GM12878 (cell line): ENCODE results near the gene CISTR. TPM values are rescaled to one million over a fixed set of nuclear protein-coding genes. Genes with fewer than 3 reads are reported as not detected.
"Not testable (repeated sequence)": the region's sequence is repeated elsewhere in the genome, so short reads cannot be mapped to it uniquely, and the experiment has no call there.

Experiments used
- ATAC-seq: fragments of 200-7000 bp; cut with Tn5 transposase; 3 replicates; pipeline ENCODE4 v1.9.1; 2020; ENCODE audit warnings: mild to moderate bottlenecking, moderate library complexity
- BruUV-seq: library from RNA; stranded (reverse); fragments of 400-500 nt; replicated peaks from 2 replicates; lab custom pipeline; 2021; lab: Mats Ljungman, UMichigan
- CTCF ChIA-PET: fragments of 300-600 bp; sonication (Branson Sonifier 250); formaldehyde crosslinking; extraction: SDS; loops from one replicate; lab custom pipeline; 2021; ENCODE audit warnings: inconsistent platforms; lab: Yijun Ruan, JAX
- POLR2A ChIA-PET: fragments of 350-600 bp; formaldehyde crosslinking; extraction: SDS; loops from one replicate; lab custom pipeline; 2021; ENCODE audit warnings: inconsistent platforms; lab: Charles Lee
- RAD21 ChIA-PET: fragments of 300-600 bp; sonication (Branson Sonifier 250); formaldehyde crosslinking; loops from one replicate; lab custom pipeline; 2023; ENCODE audit warnings: antibody characterized with exemption; ENCODE audit not compliant: unreplicated experiment; lab: Charles Lee
- SMC1A ChIA-PET: fragments of 300-600 bp; sonication (Branson Sonifier 250); formaldehyde crosslinking; loops from one replicate; lab custom pipeline; 2023; ENCODE audit not compliant: unreplicated experiment, uncharacterized antibody; lab: Charles Lee
- DNase-seq: peaks from one replicate; pipeline ENCODE4 v3.0.0-alpha.2; 2011; ENCODE audit warnings: low read depth, low spot score
- FAIRE-seq: peaks from 3 replicates; lab custom pipeline; 2011; peaks lifted over from hg19 to GRCh38; lab: Jason Lieb, UNC
- H2AFZ ChIP-seq: 2 replicates; pipeline ENCODE4 v1.6.0; 2011; ENCODE audit warnings: low read depth, low read length, control low read depth; ENCODE audit not compliant: control insufficient read depth
- H3K27ac ChIP-seq: 2 replicates; pipeline ENCODE4 v1.5.1; 2011; ENCODE audit warnings: control low read depth; ENCODE audit not compliant: control insufficient read depth, insufficient read depth
- H3K27me3 ChIP-seq, 2 experiments: replicated peaks in 1 of 2; 2 replicates each; pipeline versions ENCODE4 v1.6.0 to v1.6.1; 2011; ENCODE audit warnings: low read length in 1 of 2; ENCODE audit not compliant: control insufficient read depth in 2 of 2, insufficient read depth in 2 of 2
- H3K36me3 ChIP-seq, 2 experiments: 2 replicates each; pipeline ENCODE4 v1.5.1; 2011; ENCODE audit warnings: low read length in 1 of 2; ENCODE audit not compliant: control insufficient read depth in 2 of 2, insufficient read depth in 2 of 2
- H3K4me1 ChIP-seq: 2 replicates; pipeline ENCODE4 v1.6.1; 2011; ENCODE audit warnings: mild to moderate bottlenecking, low read length, moderate library complexity, mixed read lengths; ENCODE audit not compliant: control insufficient read depth, insufficient read depth
- H3K4me2 ChIP-seq: 2 replicates; pipeline ENCODE4 v1.6.0; 2011; ENCODE audit warnings: control low read depth; ENCODE audit not compliant: control insufficient read depth, insufficient read depth
- H3K4me3 ChIP-seq: fragments of 200-600 bp; sonication (generic); 2 replicates; pipeline ENCODE4 v1.5.1; 2016
- H3K79me2 ChIP-seq: 2 replicates; pipeline ENCODE4 v1.6.0; 2011; ENCODE audit warnings: low read length; ENCODE audit not compliant: control insufficient read depth, insufficient read depth
- H3K9ac ChIP-seq: 2 replicates; pipeline ENCODE4 v1.8.0; 2011; ENCODE audit warnings: low read length, control low read depth, mixed read lengths; ENCODE audit not compliant: control insufficient read depth, insufficient read depth
- H3K9me3 ChIP-seq: replicated peaks from 3 replicates; pipeline ENCODE4 v1.5.1; 2011; ENCODE audit warnings: mild to moderate bottlenecking, low read length; ENCODE audit not compliant: control insufficient read depth, insufficient read depth
- H4K20me1 ChIP-seq: 2 replicates; pipeline ENCODE4 v1.6.0; 2011; ENCODE audit not compliant: control insufficient read depth, insufficient read depth
- ATF2 ChIP-seq: IDR thresholded peaks from 2 replicates; pipeline ENCODE4 v1.6.1; 2012; ENCODE audit warnings: low read length, inconsistent platforms
- BCL11A ChIP-seq: IDR thresholded peaks from 2 replicates; pipeline ENCODE4 v1.6.1; 2011; ENCODE audit warnings: low read depth, low read length
- JUNB ChIP-seq: IDR thresholded peaks from 2 replicates; pipeline ENCODE4 v1.6.1; 2016; ENCODE audit warnings: antibody characterized with exemption, mild to moderate bottlenecking
- MEF2A ChIP-seq: IDR thresholded peaks from 2 replicates; pipeline ENCODE4 v1.6.1; 2011; ENCODE audit warnings: low read depth, mild to moderate bottlenecking, low read length, moderate library complexity; ENCODE audit not compliant: insufficient read depth
- NFIC ChIP-seq: IDR thresholded peaks from 2 replicates; pipeline ENCODE4 v1.6.1; 2012; ENCODE audit warnings: low read depth, mild to moderate bottlenecking, inconsistent platforms, low read length, moderate library complexity
- WGBS: methylation state at CpG from one replicate; pipeline ENCODE4 v1.1.6; 2016; ENCODE audit warnings: low lambda C conversion rate; ENCODE audit not compliant: insufficient replicate concordance, insufficient coverage; ENCODE audit errors: missing lambda C conversion rate; 5-methylcytosine and 5-hydroxymethylcytosine counted together
- in situ Hi-C: fragments of 300-500 bp; cut with MboI; formaldehyde crosslinking; loops from 9 replicates; pipeline ENCODE4 v1.14.3; 2018; ENCODE audit warnings: mixed read lengths
- intact Hi-C: fragments of 100-400 bp; cut with micrococcal nuclease; formaldehyde crosslinking; loops from one replicate; pipeline ENCODE4 v1.14.2; 2022; ENCODE audit not compliant: unreplicated experiment
- polyA plus RNA-seq, 11 experiments: library from polyadenylated mRNA; depleted of rRNA in 4 of 11; unstranded in 6 of 11; stranded (reverse) in 5 of 11; fragments of >200 nt; fragmentation: Nextera tagmentation in 4 of 11; fragmentation: Illumina TruSeq in 1 of 11; extraction: Ambion mirVana in 4 of 11; extraction: Trizol in 1 of 11; gene quantifications; 1 replicate in 1 of 11; 2 replicates in 10 of 11; pipeline versions ENCODE4 v1.2.1 to v1.2.3, GENCODE V29; 2011 to 2016; ENCODE audit warnings: inconsistent platforms in 2 of 11, missing spikeins in 2 of 11, low read depth in 1 of 11
- total RNA-seq, 4 experiments: library from RNA; depleted of rRNA in 3 of 4; stranded (reverse); fragments of >200 nt in 3 of 4; fragmentation: Illumina TruSeq in 1 of 4; extraction: Trizol in 1 of 4; gene quantifications; 2 replicates each; pipeline versions ENCODE4 v1.2.1 to v1.2.3, GENCODE V29; 2013 to 2021

The CISTR gene
- total and polyA plus RNA-seq, 10 of the 15 experiments (the other 5 are each of a cell fraction or from before 2014, with no cell fraction given) = 0.26 TPM; not detected in 9

GRCh38 chr12:53764615-53765014 is 12.8 kb upstream of the CISTR start (continued):
- TF ChIP-seq ATF2 = peak; percentile 42; the same call in 1 of the 2 replicates
- TF ChIP-seq MEF2A = peak; percentile 79
- peak; percentile 92 for TF ChIP-seq JUNB
- peak; percentile 62; the same call in 1 of the 2 replicates for TF ChIP-seq NFIC
- TF ChIP-seq BCL11A = no peak

- H3K27me3 ChIP-seq, H3K36me3 ChIP-seq, H3K4me3 ChIP-seq, ATAC-seq, in situ Hi-C loops, H3K79me2 ChIP-seq, intact Hi-C loops, H3K4me1 ChIP-seq, H3K9ac ChIP-seq, H3K4me2 ChIP-seq, BruUV-seq, H3K9me3 ChIP-seq, H2AFZ ChIP-seq, POLR2A ChIA-PET, H3K27ac ChIP-seq, H4K20me1 ChIP-seq, FAIRE-seq, DNase-seq: not testable (repeated sequence)
- WGBS = 67% methylated on average over 3 of the region's 3 CpGs
- RAD21 ChIA-PET = interaction anchor here (3.5 kb wide), 1 partner anchor 17 kb away, joined by 19 read pairs; no protein-coding TSS in a partner anchor
- SMC1A ChIA-PET = interaction anchor here (1.5 kb wide), 1 partner anchor 17 kb away, joined by 4 read pairs; no protein-coding TSS in a partner anchor
- CTCF ChIA-PET = interaction anchor here (11.1 kb wide), 1 partner anchor 18 kb away, joined by 443 read pairs; no protein-coding TSS in a partner anchor
Observed at GRCh38 chr12:53762793-53763192, 11.0 kb upstream of the CISTR start.
